ENCODE data around the gene TGFBI.
"Not testable (repeated sequence)": the region's sequence is repeated elsewhere in the genome, so short reads cannot be mapped to it uniquely, and the experiment has no call there.

TGFBI gene

DNA sequence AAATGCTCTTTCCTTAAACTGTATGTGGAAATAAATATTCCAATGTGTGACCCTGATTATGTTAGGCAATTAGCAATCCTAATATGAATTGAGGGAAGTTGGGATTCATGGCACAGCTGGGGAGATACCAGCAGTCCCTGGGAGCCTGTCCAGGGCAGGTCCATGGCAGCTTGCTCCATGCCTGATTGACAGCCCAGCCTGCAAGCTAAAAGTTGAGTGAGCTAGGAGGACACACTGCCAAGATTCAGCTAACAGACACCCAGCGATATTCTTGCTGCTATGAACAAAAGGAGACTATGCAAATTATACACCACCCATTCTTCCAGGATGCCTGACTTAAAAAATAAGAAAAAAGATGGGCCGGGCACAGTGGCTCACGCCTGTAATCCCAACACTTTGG, 6.2 kb downstream of the TGFBI start:
- DNase-seq (ENCODE audit: low read depth in 1 of 2, low spot score in 1 of 2), result no peak
- in situ Hi-C loops (cut with HindIII; ENCODE audit: low pct_unique_long_range_greater_than_20kb, low sequenced_read_pairs), result no loop called here
- no peak for TF ChIP-seq JUND (IDR thresholded peaks at IDR 0.05; ENCODE audit: low read depth)

- no peak for DNase-seq (ENCODE audit: low read depth in 1 of 2, low spot score in 1 of 2)
- in situ Hi-C loops (cut with HindIII; ENCODE audit: low pct_unique_long_range_greater_than_20kb, low sequenced_read_pairs), result no loop called here
- TF ChIP-seq JUND (IDR thresholded peaks at IDR 0.05; ENCODE audit: low read depth), result no peak
Observed at GRCh38 chr5:136035837-136036236, 7.0 kb downstream of the TGFBI start.

- in situ Hi-C loops (cut with HindIII; ENCODE audit: low pct_unique_long_range_greater_than_20kb, low sequenced_read_pairs), result no loop called here
- DNase-seq (ENCODE audit: low read depth in 1 of 2, low spot score in 1 of 2), result no peak
- TF ChIP-seq JUND (IDR thresholded peaks at IDR 0.05; ENCODE audit: low read depth), result no peak
Observed at GRCh38 chr5:136036293-136036911, 7.6 kb downstream of the TGFBI start.

DNA sequence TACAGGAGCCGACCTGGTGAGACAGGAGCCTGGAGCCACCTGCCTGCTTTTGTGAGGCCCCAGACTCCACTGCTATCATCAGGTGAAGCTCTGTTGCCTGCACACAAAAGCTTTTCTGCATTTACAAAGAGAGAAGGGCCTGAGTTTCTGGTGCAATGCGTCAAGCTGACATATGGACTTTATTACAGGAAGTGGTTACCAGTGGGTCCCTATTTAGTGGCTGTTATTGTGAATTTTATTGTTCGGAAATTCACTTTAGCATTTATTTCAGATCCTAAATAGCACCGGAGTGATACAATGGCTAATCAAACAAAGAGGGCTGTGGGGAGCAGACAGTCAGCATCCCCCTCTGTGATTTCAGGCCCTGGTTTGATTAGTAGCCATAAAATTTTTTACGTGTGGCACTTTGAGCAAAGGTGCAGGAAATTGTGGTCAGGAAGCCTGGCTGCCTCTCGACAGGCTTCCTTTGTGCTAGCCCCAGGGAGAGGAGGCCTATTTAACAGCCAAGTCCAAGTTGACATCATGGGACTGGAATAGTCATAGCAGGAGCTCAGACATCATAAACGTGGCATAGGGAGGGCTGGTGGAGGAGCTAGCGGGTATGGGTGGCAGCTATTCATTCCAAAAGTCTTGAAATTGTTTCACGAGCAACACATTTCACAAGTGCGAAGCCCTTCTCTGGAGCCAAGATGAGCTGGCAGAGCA, 8.4 kb downstream of the TGFBI start:
- in situ Hi-C loops (cut with HindIII; ENCODE audit: low pct_unique_long_range_greater_than_20kb, low sequenced_read_pairs), result no loop called here
- no peak for TF ChIP-seq JUND (IDR thresholded peaks at IDR 0.05; ENCODE audit: low read depth)
- DNase-seq (ENCODE audit: low read depth in 1 of 2, low spot score in 1 of 2), result no peak

- in situ Hi-C loops (cut with HindIII; ENCODE audit: low pct_unique_long_range_greater_than_20kb, low sequenced_read_pairs), result no loop called here
- DNase-seq (ENCODE audit: low read depth in 1 of 2, low spot score in 1 of 2), result no peak
- TF ChIP-seq JUND (IDR thresholded peaks at IDR 0.05; ENCODE audit: low read depth), result no peak
Observed at GRCh38 chr5:136038635-136039034, 9.8 kb downstream of the TGFBI start.

GRCh38 chr5:136039202-136039601, 10.4 kb downstream of the TGFBI start:
- no peak for TF ChIP-seq JUND (IDR thresholded peaks at IDR 0.05; ENCODE audit: low read depth)
- DNase-seq (ENCODE audit: low read depth in 1 of 2, low spot score in 1 of 2), result no peak
- in situ Hi-C loops (cut with HindIII; ENCODE audit: low pct_unique_long_range_greater_than_20kb, low sequenced_read_pairs), result no loop called here

DNA sequence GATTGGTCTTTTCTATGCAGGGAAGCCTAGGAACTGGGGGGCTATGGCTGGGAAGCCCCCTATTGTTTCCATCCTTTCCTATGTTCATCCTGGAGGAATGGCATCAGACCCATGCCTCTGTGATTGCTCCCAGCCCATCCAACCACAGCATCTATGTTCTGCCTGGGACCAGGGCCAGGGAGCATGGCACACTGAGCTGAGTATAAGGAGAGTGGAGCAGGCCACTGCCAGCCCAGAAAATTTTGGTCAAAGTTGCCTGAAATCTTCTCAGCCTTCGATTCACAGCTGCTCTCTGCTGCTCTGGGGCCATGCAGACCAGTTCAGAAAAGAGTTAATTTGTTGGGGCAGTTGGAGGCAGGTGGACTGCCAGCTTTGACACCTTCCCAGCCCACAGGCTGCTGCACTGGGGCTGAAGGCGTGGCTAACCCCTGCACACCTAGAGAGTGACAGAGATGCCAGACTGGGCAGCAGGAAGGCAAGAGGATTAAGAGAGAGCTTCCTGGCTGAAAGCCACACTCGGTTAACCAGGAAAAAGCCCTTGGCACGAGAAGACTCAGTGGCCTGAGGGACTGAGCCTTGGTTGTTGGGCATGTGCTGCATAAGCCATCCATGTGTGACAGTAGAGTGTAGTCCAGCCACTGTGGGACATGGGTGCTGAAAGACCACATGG, 12.1 kb downstream of the TGFBI start:
- in situ Hi-C loops (cut with HindIII; ENCODE audit: low pct_unique_long_range_greater_than_20kb, low sequenced_read_pairs), result no loop called here
- TF ChIP-seq JUND (IDR thresholded peaks at IDR 0.05; ENCODE audit: low read depth), result no peak
- DNase-seq (ENCODE audit: low read depth in 1 of 2, low spot score in 1 of 2), result peak; percentile 23 to 57

DNA sequence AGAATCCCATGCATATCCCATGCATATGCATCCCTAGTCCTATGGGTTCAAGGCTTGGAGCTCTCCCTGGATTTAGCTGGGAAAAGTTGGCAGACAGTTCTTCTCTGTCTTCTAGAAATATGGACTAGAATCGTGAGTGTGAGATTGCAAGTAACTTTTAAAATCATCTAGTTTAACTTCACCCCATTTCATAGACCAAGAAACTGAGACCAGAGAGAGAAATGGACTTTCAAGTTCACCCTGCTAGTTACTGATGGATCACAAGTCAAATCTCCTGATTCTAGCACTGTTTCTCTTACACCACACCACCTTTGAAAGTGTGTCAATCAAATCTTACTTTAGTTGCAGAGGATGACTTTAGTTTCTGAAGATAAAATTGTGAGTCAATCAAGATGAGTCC, 13.4 kb downstream of the TGFBI start:
- in situ Hi-C loops (cut with HindIII; ENCODE audit: low pct_unique_long_range_greater_than_20kb, low sequenced_read_pairs), result no loop called here
- no peak for DNase-seq (ENCODE audit: low read depth in 1 of 2, low spot score in 1 of 2)
- no peak for TF ChIP-seq JUND (IDR thresholded peaks at IDR 0.05; ENCODE audit: low read depth)

GRCh38 chr5:136042665-136043121, 13.9 kb downstream of the TGFBI start:
- in situ Hi-C loops (cut with HindIII; ENCODE audit: low pct_unique_long_range_greater_than_20kb, low sequenced_read_pairs), result no loop called here
- no peak for TF ChIP-seq JUND (IDR thresholded peaks at IDR 0.05; ENCODE audit: low read depth)
- no peak for DNase-seq (ENCODE audit: low read depth in 1 of 2, low spot score in 1 of 2)

- no peak for TF ChIP-seq JUND (IDR thresholded peaks at IDR 0.05; ENCODE audit: low read depth)
Observed at GRCh38 chr5:136043551-136043950, 14.8 kb downstream of the TGFBI start.

DNA sequence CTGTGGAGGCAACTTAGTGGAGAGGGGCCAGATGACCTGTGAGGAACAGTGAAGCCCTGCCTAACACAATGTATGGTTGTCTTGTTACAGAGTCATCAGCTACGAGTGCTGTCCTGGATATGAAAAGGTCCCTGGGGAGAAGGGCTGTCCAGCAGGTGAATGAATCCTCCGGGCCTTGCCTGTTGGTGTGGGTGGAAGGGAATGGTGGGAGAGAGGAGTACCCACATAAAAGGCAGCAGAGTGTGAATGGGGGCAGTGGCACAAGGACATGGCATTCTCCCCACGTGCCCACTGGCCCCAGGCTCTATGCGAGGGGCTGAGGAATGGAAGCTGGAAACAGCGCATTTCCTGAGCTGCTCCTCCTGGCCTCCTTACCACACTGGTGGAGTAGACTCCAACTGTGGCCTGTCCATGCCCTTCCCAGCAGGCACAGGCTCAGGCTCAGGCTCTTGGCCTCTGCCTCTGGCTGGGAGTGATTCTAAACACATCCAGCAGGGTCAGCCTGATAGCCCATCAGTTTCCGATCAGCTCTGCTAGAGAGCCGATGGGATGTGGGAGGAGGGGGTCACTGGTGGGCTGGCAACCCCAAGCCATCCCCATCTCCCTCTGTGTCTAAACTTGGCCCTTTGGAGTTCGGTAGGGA, 15.3 kb downstream of the TGFBI start:
- TF ChIP-seq JUND (IDR thresholded peaks at IDR 0.05; ENCODE audit: low read depth), result no peak
- in situ Hi-C loops (cut with HindIII; ENCODE audit: low pct_unique_long_range_greater_than_20kb, low sequenced_read_pairs), result no loop called here
- no peak for DNase-seq (ENCODE audit: low read depth in 1 of 2, low spot score in 1 of 2)

More at GRCh38 chr5:136043551-136043950, 14.8 kb downstream of the TGFBI start:
- no peak for DNase-seq (ENCODE audit: low read depth in 1 of 2, low spot score in 1 of 2)
- in situ Hi-C loops (cut with HindIII; ENCODE audit: low pct_unique_long_range_greater_than_20kb, low sequenced_read_pairs), result no loop called here

GRCh38 chr5:136045026-136045425, 16.2 kb downstream of the TGFBI start:
- DNase-seq (ENCODE audit: low read depth in 1 of 2, low spot score in 1 of 2); in situ Hi-C loops (cut with HindIII; ENCODE audit: low pct_unique_long_range_greater_than_20kb, low sequenced_read_pairs): not testable (repeated sequence)

DNA sequence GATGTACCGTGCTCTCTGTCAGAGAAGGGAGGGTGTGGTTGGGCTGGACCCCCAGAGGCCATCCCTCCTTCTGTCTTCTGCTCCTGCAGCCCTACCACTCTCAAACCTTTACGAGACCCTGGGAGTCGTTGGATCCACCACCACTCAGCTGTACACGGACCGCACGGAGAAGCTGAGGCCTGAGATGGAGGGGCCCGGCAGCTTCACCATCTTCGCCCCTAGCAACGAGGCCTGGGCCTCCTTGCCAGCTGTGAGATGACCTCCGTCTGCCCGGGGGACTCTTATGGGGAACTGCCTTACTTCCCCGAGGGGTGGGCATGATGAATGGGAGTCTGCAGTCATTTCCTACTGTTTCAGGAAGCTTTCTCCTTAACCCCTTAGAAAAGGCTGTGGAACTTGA, 17.5 kb downstream of the TGFBI start:
- in situ Hi-C loops (cut with HindIII; ENCODE audit: low pct_unique_long_range_greater_than_20kb, low sequenced_read_pairs), result no loop called here
- DNase-seq (ENCODE audit: low read depth in 1 of 2, low spot score in 1 of 2), result no peak
- no peak for TF ChIP-seq JUND (IDR thresholded peaks at IDR 0.05; ENCODE audit: low read depth)
